HFFc6 (cell line): ENCODE measurements around the gene CFL1. TPM values are rescaled to one million over a fixed set of nuclear protein-coding genes. Genes with fewer than 3 reads are reported as not detected.

Source experiments
- DNase-seq: peaks from one replicate; pipeline ENCODE4 v3.0.0-alpha.2; 2018
- H3K27ac Mint-ChIP-seq: 2 replicates; pipeline ENCODE4 v1.8.0; 2020; ENCODE audit warnings: mild to moderate bottlenecking, mixed read lengths
- H3K27me3 Mint-ChIP-seq: 2 replicates; pipeline ENCODE4 v1.8.0; 2021; ENCODE audit warnings: mild to moderate bottlenecking, moderate library complexity, mixed read lengths; ENCODE audit not compliant: insufficient read depth
- H3K36me3 Mint-ChIP-seq: 2 replicates; pipeline ENCODE4 v1.8.0; 2021; ENCODE audit warnings: low read depth, mixed read lengths
- H3K4me1 Mint-ChIP-seq: 2 replicates; pipeline ENCODE4 v1.8.0; 2020; ENCODE audit warnings: low read depth, mixed read lengths
- H3K4me3 Mint-ChIP-seq: 2 replicates; pipeline ENCODE4 v1.8.0; 2020; ENCODE audit warnings: mild to moderate bottlenecking, moderate library complexity, mixed read lengths
- H3K9me3 Mint-ChIP-seq: 2 replicates; pipeline ENCODE4 v1.8.0; 2020; ENCODE audit warnings: mild to moderate bottlenecking, mixed read lengths
- CTCF ChIP-seq: fragments of 200-600 bp; sonication (generic); IDR thresholded peaks from 2 replicates; pipeline ENCODE4 v1.5.0; 2021; ENCODE audit warnings: antibody characterized with exemption, mild to moderate bottlenecking
- total RNA-seq, 6 experiments: library from RNA; stranded (reverse); fragmentation: NEBNext Ultra II Directional; extraction: Animal tissue kit (Norgen Biotek cat#: 25700); gene quantifications; 2 replicates in 1 of 6; 3 replicates in 5 of 6; pipeline ENCODE4 v1.2.3, GENCODE V29; 2021

The CFL1 gene
- total RNA-seq, 6 experiments from 2014 or later: 2,002 to 2,288 (median 2,238) TPM

- peaks cover 41% of the 10 kb centered on the region for H3K4me1 Mint-ChIP-seq
- no peak for TF ChIP-seq CTCF
- DNase-seq: no peak
- no peak overlapping the region for H3K4me3 Mint-ChIP-seq
- H3K9me3 Mint-ChIP-seq: 0 out of 2 replicates have a peak, but pooled peaks cover 4% of the 10 kb centered on the region
- H3K27ac Mint-ChIP-seq: no peak overlapping the region
- peaks cover 22% of the 10 kb centered on the region for H3K27me3 Mint-ChIP-seq
- H3K36me3 Mint-ChIP-seq: peaks cover 16% of the 10 kb centered on the region
Measured at GRCh38 chr11:65883058-65883761, 25.2 kb upstream of the CFL1 start.

DNA sequence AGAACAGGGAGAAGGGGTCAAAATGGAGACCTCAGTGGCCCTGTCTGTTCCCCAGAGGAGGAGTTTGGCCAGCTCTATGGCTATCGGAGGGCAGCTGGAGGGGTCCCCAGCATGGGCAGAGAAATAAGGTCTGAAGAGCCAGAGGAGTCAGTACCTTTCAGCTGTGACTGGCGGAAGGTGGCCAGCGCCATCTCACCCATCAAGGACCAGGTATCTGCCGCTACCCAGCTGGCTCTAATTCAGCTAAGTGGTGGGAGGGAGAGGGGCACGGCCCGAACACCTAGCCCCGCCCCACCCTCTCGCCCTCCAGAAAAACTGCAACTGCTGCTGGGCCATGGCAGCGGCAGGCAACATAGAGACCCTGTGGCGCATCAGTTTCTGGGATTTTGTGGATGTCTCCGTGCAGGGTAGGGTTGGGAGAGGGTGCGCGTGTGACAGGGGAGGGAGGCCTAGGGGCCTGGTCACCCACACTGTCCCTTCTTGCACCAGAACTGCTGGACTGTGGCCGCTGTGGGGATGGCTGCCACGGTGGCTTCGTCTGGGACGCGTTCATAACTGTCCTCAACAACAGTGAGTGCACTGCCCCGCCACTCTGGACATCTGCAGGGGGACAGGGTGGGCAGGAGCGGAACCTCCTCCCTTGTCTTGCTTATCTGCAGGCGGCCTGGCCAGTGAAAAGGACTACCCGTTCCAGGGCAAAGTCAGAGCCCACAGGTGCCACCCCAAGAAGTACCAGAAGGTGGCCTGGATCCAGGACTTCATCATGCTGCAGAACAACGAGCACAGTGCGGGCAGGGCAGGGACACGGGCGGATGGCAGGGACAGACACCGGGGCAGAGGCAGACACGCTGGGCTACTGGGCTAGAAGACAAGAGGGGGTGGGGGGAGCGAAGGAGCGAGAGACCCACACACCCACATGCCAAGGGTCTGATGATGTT, 24.4 kb upstream of the CFL1 start:
- Mint-ChIP-seq H3K27ac (no peak overlapping the region), H3K4me3 (no peak overlapping the region), H3K36me3 (peaks cover 16% of the 10 kb centered on the region), H3K4me1 (peaks cover 37% of the 10 kb centered on the region), H3K27me3 (peaks cover 16% of the 10 kb centered on the region), H3K9me3 (no peaks in the 10 kb centered on the region)
- no peak for DNase-seq
- no peak for TF ChIP-seq CTCF

DNA sequence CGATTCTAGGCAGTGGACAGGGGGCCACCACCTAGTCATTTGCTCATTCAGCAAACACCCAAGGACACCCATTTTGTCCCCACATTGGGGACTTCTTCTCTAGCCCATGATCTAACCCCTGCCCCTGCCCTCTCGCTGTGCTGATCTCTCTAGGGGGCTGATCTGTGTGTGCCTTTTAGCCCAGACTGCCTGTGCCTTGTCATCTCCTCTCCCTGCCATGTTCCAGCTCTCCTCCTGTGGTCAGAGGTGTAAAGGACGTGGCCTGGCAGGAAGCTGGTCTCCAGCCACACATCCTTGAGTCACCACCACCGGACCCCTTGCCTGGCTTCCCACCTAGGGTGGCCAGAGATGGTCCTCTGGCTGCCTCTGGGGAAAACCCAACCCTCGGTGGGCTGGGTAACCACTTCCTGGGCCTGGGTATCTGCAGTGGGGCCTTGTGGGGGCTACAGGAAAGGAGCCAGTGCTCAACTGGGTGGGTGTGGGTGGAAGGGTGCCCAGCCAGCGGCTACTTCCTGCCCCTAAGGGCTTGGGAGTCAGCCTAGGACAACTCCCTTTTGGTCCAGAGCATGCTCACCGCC, 23.0 kb upstream of the CFL1 start:
- Mint-ChIP-seq H3K27ac (peak overlapping the region; percentile 71), H3K4me3 (no peak overlapping the region; the same call in 1 of the 2 replicates), H3K36me3 (peaks cover 8% of the 10 kb centered on the region), H3K27me3 (peaks cover 7% of the 10 kb centered on the region), H3K9me3 (no peaks in the 10 kb centered on the region), H3K4me1 (peaks cover 24% of the 10 kb centered on the region)
- TF ChIP-seq CTCF: no peak
- DNase-seq: no peak

- peaks cover 22% of the 10 kb centered on the region for H3K4me1 Mint-ChIP-seq
- peaks cover 8% of the 10 kb centered on the region for H3K36me3 Mint-ChIP-seq
- no peak overlapping the region for H3K4me3 Mint-ChIP-seq
- TF ChIP-seq CTCF: no peak
- H3K27ac Mint-ChIP-seq: no peak overlapping the region
- no peak for DNase-seq
- H3K27me3 Mint-ChIP-seq: peaks cover 7% of the 10 kb centered on the region
- no peaks in the 10 kb centered on the region for H3K9me3 Mint-ChIP-seq
Measured at GRCh38 chr11:65880027-65880426, 22.0 kb upstream of the CFL1 start.

DNA sequence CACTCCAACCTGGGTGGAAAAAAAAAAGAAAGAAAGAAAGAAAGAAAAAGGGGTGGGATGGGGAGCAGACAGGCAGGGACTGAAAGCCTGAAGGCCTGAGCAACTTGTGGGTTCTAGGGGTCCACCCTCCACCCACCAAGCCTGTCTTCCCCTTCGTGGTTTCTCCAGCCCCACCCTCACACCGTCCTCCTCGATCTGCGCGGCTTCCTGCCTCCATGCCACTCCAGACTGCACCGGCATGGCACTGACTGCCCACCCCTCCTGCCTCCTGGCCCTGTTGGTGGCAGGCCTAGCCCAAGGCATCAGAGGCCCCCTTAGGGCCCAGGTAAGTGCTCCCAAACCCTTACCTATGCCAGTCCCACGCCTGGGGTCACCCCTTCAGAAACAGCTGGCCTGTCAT, 21.6 kb upstream of the CFL1 start, which contains the start of gene CTSW:
CTSW (plus strand) TSS at position 221 of the 400 bp plus-strand sequence; CDS start at position 239, 18 bp downstream.
- H3K4me3 Mint-ChIP-seq: no peak within 1 kb of the TSS; the same call in 1 of the 2 replicates
- H3K36me3 Mint-ChIP-seq: peaks cover 6% of the 10 kb centered on the region
- H3K27me3 Mint-ChIP-seq: peaks cover 5% of the 10 kb centered on the region
- peaks cover 18% of the 10 kb centered on the region for H3K4me1 Mint-ChIP-seq
- H3K9me3 Mint-ChIP-seq: no peaks in the 10 kb centered on the region
- peak within 1 kb of the TSS; percentile 71 for H3K27ac Mint-ChIP-seq
- no peak for TF ChIP-seq CTCF
- no peak for DNase-seq
